Duodenal mucosa (tissue), 2 donors: ENCODE measurements around the gene RNF144A.

ENCODE experiments used
- H3K27ac ChIP-seq: one replicate; pipeline ENCODE4 v1.7.0; 2013; ENCODE audit warnings: low read depth, low read length
- H3K27me3 ChIP-seq, 2 donors: one replicate each; pipeline ENCODE4 v1.7.0; 2013; ENCODE audit warnings: low read length in 2 of 2, control low read depth in 1 of 2; ENCODE audit not compliant: insufficient read depth in 2 of 2, control insufficient read depth in 1 of 2
- H3K36me3 ChIP-seq, 2 donors: one replicate each; pipeline ENCODE4 v1.7.0; 2013; ENCODE audit warnings: low read length in 2 of 2, control low read depth in 1 of 2; ENCODE audit not compliant: insufficient read depth in 2 of 2, control insufficient read depth in 1 of 2
- H3K4me1 ChIP-seq, 2 donors: one replicate each; pipeline ENCODE4 v1.7.0; 2013; ENCODE audit warnings: low read length in 2 of 2, control low read depth in 1 of 2; ENCODE audit not compliant: insufficient read depth in 2 of 2, control insufficient read depth in 1 of 2
- H3K4me3 ChIP-seq, 2 donors: one replicate each; pipeline ENCODE4 v1.7.0; 2013; ENCODE audit warnings: low read length in 2 of 2, low read depth in 1 of 2
- H3K9ac ChIP-seq, 2 donors: one replicate each; pipeline ENCODE4 v1.7.0; 2013; ENCODE audit warnings: low read length in 2 of 2, low read depth in 1 of 2
- H3K9me3 ChIP-seq, 2 donors: one replicate each; pipeline ENCODE4 v1.7.0; 2013; ENCODE audit warnings: low read length in 2 of 2, control low read depth in 1 of 2; ENCODE audit not compliant: control insufficient read depth in 1 of 2

The RNF144A gene

DNA sequence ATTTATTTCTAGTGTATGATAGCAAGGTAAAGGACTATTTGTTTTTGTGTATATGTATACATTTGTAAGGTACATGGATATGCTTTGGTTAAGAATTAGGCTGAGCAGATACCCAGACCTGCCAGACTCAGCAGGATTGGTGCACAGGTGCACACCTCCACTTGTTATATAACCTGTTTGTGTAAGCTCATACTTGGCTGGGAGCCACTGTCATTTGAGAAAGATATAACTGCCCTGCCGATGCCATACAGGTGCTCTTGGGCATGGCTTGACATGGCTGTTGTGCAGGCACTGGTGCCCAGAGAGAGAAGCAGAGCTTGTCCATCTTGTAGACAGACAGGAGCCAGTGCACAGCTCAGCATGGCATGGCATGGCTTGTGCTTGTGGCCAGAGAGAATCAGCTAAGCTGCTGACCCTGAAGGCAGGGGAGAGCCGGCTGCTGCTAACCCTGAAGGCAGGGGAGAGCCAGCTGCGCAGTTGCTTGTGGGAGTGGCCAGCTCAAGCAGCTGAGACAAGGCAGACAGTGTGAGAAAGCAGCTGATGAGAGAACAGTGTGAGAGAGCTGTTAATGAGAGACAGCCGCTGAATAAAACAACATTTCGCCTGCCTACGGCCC lies 136.5 kb downstream of the RNF144A start:
- Histone ChIP-seq H3K9me3 (no peaks in the 10 kb centered on the region), H3K27me3 (peaks cover 0 to 2% of the 10 kb centered on the region in 2 donors), H3K36me3 (no peaks in the 10 kb centered on the region), H3K4me3 (no peak overlapping the region), H3K9ac (no peak overlapping the region), H3K27ac (no peak overlapping the region), H3K4me1 (no peaks in the 10 kb centered on the region)

DNA sequence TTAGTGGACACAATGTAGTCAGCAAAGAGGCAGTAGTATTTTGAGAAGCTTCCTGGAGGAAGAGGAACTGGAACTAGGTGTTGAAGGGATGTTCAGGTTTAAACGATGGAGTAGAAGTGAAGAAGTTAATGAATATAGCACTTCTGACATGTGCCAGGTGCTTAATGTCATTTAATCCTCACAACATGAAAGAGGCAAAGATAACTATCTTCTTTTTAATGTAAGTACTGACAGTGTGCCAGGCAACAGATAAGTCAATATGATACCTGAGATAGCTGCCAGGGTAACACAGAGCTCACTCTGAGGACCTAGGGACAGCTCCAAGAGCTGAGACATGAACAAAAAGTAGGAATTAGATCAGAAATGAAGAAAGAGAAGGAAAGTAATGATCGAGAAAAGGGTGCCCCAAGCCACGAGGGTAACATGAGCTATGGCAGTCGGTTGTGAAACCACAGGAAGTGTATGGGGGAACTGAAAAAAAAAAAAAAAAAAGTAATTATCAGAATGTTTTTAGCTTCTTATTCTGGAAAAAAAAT lies 140.7 kb downstream of the RNF144A start:
- H3K4me3 ChIP-seq, result peak overlapping the region in 1 of 2 donors; percentile 34
- H3K9ac ChIP-seq, result no peak overlapping the region
- no peaks in the 10 kb centered on the region for H3K27me3 ChIP-seq
- H3K9me3 ChIP-seq, result no peaks in the 10 kb centered on the region
- H3K36me3 ChIP-seq, result no peaks in the 10 kb centered on the region
- H3K27ac ChIP-seq, result no peak overlapping the region
- H3K4me1 ChIP-seq, result no peaks in the 10 kb centered on the region

GRCh38 chr2:7060156-7060555 lies 142.9 kb downstream of the RNF144A start:
- Histone ChIP-seq H3K27ac (no peak overlapping the region), H3K36me3 (no peaks in the 10 kb centered on the region), H3K4me1 (no peaks in the 10 kb centered on the region), H3K4me3 (no peak overlapping the region), H3K27me3 (no peaks in the 10 kb centered on the region), H3K9ac (no peak overlapping the region), H3K9me3 (peaks cover 2 to 3% of the 10 kb centered on the region in 2 donors)

DNA sequence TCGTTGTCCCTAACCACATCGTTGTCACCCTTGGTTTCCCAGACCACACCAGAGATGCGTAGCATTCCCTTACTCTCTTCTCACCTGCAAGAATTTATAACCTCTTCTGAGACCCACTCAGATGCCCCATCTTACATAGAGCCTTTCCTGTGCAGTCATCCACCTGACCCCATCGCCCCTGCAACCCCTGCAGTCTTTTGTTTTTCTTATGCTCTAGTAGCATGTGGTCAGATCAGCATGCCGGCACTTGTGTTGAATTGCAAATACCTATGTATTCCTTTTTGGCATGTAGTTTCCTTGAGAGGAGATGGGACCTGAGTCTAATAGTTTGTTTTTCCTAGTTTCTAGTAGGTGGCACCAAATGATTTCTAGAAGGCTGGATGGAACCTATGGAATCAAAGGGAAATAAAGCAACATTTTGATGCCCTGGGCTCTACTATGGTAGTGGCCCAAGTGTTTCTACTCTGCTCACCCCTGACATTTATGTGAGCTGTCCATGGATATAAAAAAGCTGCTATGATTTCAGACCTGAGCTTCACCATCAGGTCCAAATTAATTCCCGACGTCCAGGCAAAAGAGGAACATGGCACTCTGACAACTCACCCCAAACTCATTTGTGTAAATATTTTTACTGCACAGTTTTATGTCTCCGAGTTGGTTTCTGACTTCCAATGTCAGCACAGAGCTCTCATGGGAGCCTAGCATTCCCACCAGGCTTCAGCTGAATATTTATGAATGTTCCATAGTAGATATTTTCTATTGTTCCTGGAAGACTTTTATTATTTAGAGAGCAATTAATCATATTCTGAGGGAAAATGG lies 143.6 kb downstream of the RNF144A start:
- Histone ChIP-seq H3K4me3 (no peak overlapping the region), H3K4me1 (no peaks in the 10 kb centered on the region), H3K27ac (no peak overlapping the region), H3K9me3 (peaks cover 2 to 3% of the 10 kb centered on the region in 2 donors), H3K36me3 (no peaks in the 10 kb centered on the region), H3K27me3 (no peaks in the 10 kb centered on the region), H3K9ac (no peak overlapping the region)

- Histone ChIP-seq H3K27me3 (no peaks in the 10 kb centered on the region), H3K4me1 (no peaks in the 10 kb centered on the region), H3K9ac (no peak overlapping the region), H3K27ac (no peak overlapping the region), H3K4me3 (no peak overlapping the region), H3K36me3 (no peaks in the 10 kb centered on the region), H3K9me3 (peaks cover 2 to 3% of the 10 kb centered on the region in 2 donors)
Measured at GRCh38 chr2:7061450-7061789, 144.2 kb downstream of the RNF144A start.

DNA sequence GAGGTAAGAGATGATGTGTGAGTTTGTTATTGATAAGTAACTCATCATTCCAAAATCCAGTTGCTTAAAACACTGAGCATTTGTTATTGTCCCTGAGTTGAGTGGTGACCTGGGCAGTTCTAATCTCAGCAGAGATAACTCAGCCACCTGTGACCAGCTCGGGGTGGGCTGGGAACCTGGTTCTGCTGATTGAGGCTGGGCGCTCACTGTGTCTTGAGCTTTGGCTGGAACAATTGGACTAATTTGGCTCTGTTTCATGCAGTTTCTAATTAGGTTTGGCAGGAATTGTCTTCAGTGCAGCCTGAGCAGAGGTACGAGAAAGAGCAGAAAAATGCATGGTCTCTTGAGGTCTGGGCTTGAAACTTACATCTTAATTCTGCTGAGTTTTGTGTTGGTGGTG lies 144.7 kb downstream of the RNF144A start:
- H3K27ac ChIP-seq, result no peak overlapping the region
- peaks cover 2 to 3% of the 10 kb centered on the region in 2 donors for H3K9me3 ChIP-seq
- H3K4me3 ChIP-seq, result no peak overlapping the region
- H3K9ac ChIP-seq, result no peak overlapping the region
- no peaks in the 10 kb centered on the region for H3K36me3 ChIP-seq
- no peaks in the 10 kb centered on the region for H3K27me3 ChIP-seq
- H3K4me1 ChIP-seq, result no peaks in the 10 kb centered on the region

DNA sequence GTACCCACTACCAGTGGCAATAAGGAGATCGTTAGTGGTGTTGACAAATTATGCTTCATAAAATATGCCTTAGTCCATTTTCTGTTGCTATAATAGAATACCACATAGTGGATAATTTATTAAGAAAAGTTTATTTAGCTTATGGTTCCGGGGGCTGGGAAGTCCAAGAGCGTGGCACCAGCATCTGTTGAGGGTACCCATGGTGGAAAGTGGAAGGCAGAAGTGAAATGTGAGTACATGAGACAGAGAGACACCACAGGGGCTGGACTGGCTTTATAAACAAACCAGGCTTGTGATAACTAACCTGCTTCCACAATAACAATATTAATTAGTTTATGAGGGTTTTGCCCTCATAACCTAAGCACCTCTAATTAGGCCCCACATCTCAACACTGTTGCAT lies 146.6 kb downstream of the RNF144A start:
- Histone ChIP-seq H3K4me1 (no peaks in the 10 kb centered on the region), H3K27ac (no peak overlapping the region), H3K4me3 (no peak overlapping the region)

DNA sequence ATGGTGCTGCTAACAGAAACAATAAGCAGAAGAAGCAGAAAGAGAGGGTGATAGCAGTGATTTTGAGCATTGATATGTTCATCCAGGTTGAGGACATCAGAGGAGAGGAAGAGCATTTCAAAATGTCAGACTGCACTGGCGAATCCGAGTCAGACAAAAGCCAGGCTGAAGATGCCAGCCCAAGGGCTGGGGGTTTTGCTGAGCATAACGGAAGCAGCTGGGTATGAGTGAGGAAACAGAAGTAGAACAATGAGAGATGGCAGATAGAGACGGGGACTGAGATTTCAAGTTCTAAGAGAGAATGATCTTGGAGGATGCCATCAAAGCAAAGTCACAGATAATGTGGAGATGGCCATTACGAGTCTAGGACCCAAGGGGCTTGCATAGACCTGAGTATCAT lies 151.2 kb downstream of the RNF144A start:
- Histone ChIP-seq H3K4me1 (no peaks in the 10 kb centered on the region), H3K4me3 (no peak overlapping the region), H3K9me3 (peaks cover 0 to 3% of the 10 kb centered on the region in 2 donors), H3K27me3 (no peaks in the 10 kb centered on the region), H3K9ac (no peak overlapping the region), H3K27ac (no peak overlapping the region), H3K36me3 (no peaks in the 10 kb centered on the region)

More for the DNA sequence above, 146.6 kb downstream of the RNF144A start:
- peaks cover 2 to 3% of the 10 kb centered on the region in 2 donors for H3K9me3 ChIP-seq
- no peaks in the 10 kb centered on the region for H3K27me3 ChIP-seq
- H3K36me3 ChIP-seq, result no peaks in the 10 kb centered on the region
- no peak overlapping the region for H3K9ac ChIP-seq

DNA sequence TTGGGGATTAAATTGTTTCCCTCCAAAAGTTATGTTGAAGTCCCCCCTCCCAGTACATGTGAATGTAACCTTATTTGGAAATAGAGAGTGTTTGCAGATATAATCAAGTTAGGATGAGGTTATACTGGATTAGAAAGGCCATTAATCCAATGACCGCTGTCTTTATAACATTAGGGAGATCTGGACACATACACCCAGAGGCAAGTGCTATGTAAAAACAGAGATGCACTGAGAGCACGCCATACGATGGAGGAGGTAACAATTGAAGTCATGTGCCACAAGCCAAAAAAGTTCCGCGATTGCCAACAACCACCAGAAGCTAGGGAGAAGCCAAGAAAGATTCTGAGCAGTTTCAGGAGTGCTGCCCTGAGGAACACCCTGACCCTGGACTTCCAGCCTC lies 153.3 kb downstream of the RNF144A start:
- no peaks in the 10 kb centered on the region for H3K36me3 ChIP-seq
- no peaks in the 10 kb centered on the region for H3K9me3 ChIP-seq
- no peaks in the 10 kb centered on the region for H3K4me1 ChIP-seq
- H3K27me3 ChIP-seq, result no peaks in the 10 kb centered on the region
- no peak overlapping the region for H3K27ac ChIP-seq
- H3K4me3 ChIP-seq, result no peak overlapping the region
- H3K9ac ChIP-seq, result no peak overlapping the region

- H3K4me3 ChIP-seq, result no peak overlapping the region
- H3K4me1 ChIP-seq, result no peaks in the 10 kb centered on the region
- H3K27me3 ChIP-seq, result no peaks in the 10 kb centered on the region
- H3K27ac ChIP-seq, result no peak overlapping the region
- H3K36me3 ChIP-seq, result no peaks in the 10 kb centered on the region
- H3K9me3 ChIP-seq, result no peaks in the 10 kb centered on the region
- H3K9ac ChIP-seq, result no peak overlapping the region
Measured at GRCh38 chr2:7071154-7071553, 153.9 kb downstream of the RNF144A start.
